ENCODE data around the gene MYO3B.

Gene MYO3B

DNA sequence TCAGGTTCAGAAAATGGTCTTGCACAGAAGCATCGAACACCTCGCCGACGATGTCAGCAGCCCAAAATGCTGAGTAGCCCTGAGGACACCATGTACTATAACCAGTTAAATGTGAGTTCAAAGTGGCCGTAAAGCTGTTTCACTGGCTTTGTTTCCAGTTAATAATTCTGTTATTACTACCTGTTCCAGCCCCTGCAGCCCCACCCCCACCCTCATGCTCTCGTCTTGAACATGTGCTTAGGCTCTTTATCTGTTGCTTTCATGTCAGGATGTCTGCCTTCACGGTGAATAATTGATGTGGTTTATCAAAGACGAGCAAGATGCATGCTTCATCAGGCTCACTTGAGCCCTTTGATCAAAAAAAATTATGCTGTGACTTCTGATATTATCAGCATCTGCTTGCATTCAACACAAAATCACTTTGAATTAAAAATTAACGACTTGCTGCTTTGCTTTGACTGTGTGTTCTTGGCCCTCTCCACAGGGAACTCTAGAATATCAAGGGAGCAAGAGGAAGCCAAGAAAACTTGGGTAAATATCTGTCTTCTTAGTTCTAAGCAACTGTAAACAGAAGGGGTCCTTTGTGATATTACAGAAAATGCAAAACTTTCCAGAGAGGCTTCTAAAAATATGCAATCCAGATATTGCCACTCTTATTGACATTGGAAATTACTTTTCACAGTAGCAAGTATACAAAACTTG lies 473.8 kb downstream of the MYO3B start:
- Histone ChIP-seq H3K27me3 (ENCODE audit: control insufficient read depth in 1 of 2, insufficient read depth in 1 of 2, low read length in 2 of 2) (no peaks in the 10 kb centered on the region), H3K4ac (ENCODE audit: low read depth in 1 of 2, low read length in 2 of 2) (no peak overlapping the region), H3K18ac (ENCODE audit: low read depth in 1 of 2, low read length in 2 of 2) (no peak overlapping the region), H2AFZ (ENCODE audit: low read depth, low read length) (no peak overlapping the region), H2AK5ac (ENCODE audit: low read length, severe bottlenecking) (no peak overlapping the region), H3K4me3 (ENCODE audit: insufficient read depth in 1 of 2, low read depth in 1 of 2, low read length in 2 of 2) (no peak overlapping the region), H3K36me3 (ENCODE audit: control insufficient read depth in 1 of 2, insufficient read depth in 2 of 2, low read depth in 1 of 2, low read length in 2 of 2) (no peaks in the 10 kb centered on the region), H3K14ac (ENCODE audit: low read length in 2 of 2) (no peak overlapping the region), H2BK120ac (ENCODE audit: low read depth, low read length) (no peak overlapping the region), H3K9me3 (ENCODE audit: control insufficient read depth, low read length) (no peaks in the 10 kb centered on the region), H3K79me1 (replicated peaks; ENCODE audit: low read length, poor library complexity, severe bottlenecking) (no peaks in the 10 kb centered on the region), H3K9ac (ENCODE audit: low read length) (no peak overlapping the region), H2BK5ac (ENCODE audit: low read depth, low read length, poor library complexity, severe bottlenecking) (no peak overlapping the region), H3K4me2 (ENCODE audit: low read length, poor library complexity, severe bottlenecking) (no peak overlapping the region), H3K4me1 (ENCODE audit: control insufficient read depth, insufficient read depth, low read depth, low read length) (no peaks in the 10 kb centered on the region), H3K23ac (ENCODE audit: low read length in 2 of 2) (no peak overlapping the region), H4K8ac (ENCODE audit: low read length) (no peak overlapping the region), H2BK15ac (ENCODE audit: low read depth, poor library complexity, severe bottlenecking) (no peak overlapping the region), H2BK12ac (ENCODE audit: low read length in 2 of 2) (no peak overlapping the region), H3K27ac (ENCODE audit: low read length, poor library complexity, severe bottlenecking) (no peak overlapping the region), H4K91ac (ENCODE audit: low read length) (no peak overlapping the region)
- no peak for DNase-seq
- 74% methylated on average over 9 of the region's 9 CpGs for WGBS

DNA sequence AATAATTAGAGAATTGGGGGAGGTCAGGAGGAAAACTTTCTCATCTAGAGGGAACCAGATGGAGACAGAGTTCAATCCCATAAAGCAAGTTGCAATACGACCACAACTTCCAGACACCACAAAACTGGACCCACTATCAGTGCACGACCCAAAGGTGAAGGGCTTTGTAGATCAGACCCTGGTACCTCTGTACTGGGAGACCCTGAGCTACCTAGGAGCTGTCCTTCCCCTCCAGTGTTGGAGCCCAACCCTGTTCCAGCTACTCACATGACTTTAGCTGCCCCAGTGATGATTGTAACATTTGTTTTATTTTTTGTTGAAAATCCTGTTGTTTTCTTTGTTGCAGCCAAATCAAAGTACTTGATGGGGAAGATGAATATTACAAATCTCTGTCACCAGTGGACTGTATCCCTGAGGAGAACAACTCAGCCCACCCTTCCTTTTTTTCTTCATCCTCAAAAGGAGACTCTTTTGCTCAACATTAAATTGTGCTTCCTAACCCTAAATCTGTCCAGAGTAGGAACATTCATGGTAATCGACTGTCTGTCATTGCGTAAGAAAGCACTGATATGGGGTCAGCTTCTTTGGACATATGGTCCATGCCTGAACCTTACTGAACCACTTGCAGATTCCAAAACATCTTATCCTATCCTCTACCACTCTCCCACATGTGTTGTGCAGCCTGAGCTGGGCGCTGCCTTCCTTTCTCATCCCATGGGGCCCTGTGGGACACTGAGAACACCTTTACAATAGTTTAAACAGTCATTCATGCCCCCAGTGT lies 474.9 kb downstream of the MYO3B start:
- 77% methylated on average over 5 of the region's 5 CpGs for WGBS
- Histone ChIP-seq H2BK15ac (ENCODE audit: low read depth, poor library complexity, severe bottlenecking) (no peak overlapping the region), H3K27ac (ENCODE audit: low read length, poor library complexity, severe bottlenecking) (no peak overlapping the region), H3K9ac (ENCODE audit: low read length) (no peak overlapping the region), H3K36me3 (ENCODE audit: control insufficient read depth in 1 of 2, insufficient read depth in 2 of 2, low read depth in 1 of 2, low read length in 2 of 2) (no peaks in the 10 kb centered on the region), H3K14ac (ENCODE audit: low read length in 2 of 2) (no peak overlapping the region), H2BK120ac (ENCODE audit: low read depth, low read length) (no peak overlapping the region), H3K27me3 (ENCODE audit: control insufficient read depth in 1 of 2, insufficient read depth in 1 of 2, low read length in 2 of 2) (no peaks in the 10 kb centered on the region), H3K23ac (ENCODE audit: low read length in 2 of 2) (no peak overlapping the region), H3K4me2 (ENCODE audit: low read length, poor library complexity, severe bottlenecking) (no peak overlapping the region), H2AFZ (ENCODE audit: low read depth, low read length) (no peak overlapping the region), H2BK12ac (ENCODE audit: low read length in 2 of 2) (no peak overlapping the region), H4K91ac (ENCODE audit: low read length) (no peak overlapping the region), H2AK5ac (ENCODE audit: low read length, severe bottlenecking) (no peak overlapping the region), H2BK5ac (ENCODE audit: low read depth, low read length, poor library complexity, severe bottlenecking) (no peak overlapping the region), H3K18ac (ENCODE audit: low read depth in 1 of 2, low read length in 2 of 2) (no peak overlapping the region), H3K9me3 (ENCODE audit: control insufficient read depth, low read length) (no peaks in the 10 kb centered on the region), H3K4me3 (ENCODE audit: insufficient read depth in 1 of 2, low read depth in 1 of 2, low read length in 2 of 2) (no peak overlapping the region), H3K4ac (ENCODE audit: low read depth in 1 of 2, low read length in 2 of 2) (no peak overlapping the region), H4K8ac (ENCODE audit: low read length) (no peak overlapping the region), H3K79me1 (replicated peaks; ENCODE audit: low read length, poor library complexity, severe bottlenecking) (no peaks in the 10 kb centered on the region), H3K4me1 (ENCODE audit: control insufficient read depth, insufficient read depth, low read depth, low read length) (no peaks in the 10 kb centered on the region)
- DNase-seq = no peak

DNA sequence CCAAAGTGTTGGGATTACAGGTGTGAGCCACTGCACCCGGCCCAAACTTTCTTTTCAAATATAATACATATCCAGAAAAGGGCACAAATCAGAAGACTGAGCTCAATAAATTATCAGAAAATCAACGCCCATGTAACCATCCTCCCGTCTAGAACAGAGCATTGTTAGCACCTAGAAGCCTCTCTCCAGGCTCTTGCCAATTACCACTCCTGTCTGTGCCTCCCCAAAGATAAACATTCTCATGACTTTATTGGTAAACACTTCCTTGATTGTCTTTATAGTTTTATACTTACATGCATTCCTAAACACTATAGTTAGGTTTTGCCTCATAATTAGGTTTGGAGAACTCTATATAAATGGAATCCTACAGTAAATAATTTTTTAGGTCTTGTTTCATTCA lies 478.7 kb downstream of the MYO3B start:
- Histone ChIP-seq H2AFZ (ENCODE audit: low read depth, low read length) (no peak overlapping the region), H3K4me1 (ENCODE audit: control insufficient read depth, insufficient read depth, low read depth, low read length) (peaks cover 3% of the 10 kb centered on the region), H2AK5ac (ENCODE audit: low read length, severe bottlenecking) (no peak overlapping the region), H3K18ac (ENCODE audit: low read depth in 1 of 2, low read length in 2 of 2) (no peak overlapping the region), H3K4ac (ENCODE audit: low read depth in 1 of 2, low read length in 2 of 2) (no peak overlapping the region), H3K27me3 (ENCODE audit: control insufficient read depth in 1 of 2, insufficient read depth in 1 of 2, low read length in 2 of 2) (no peaks in the 10 kb centered on the region), H2BK5ac (ENCODE audit: low read depth, low read length, poor library complexity, severe bottlenecking) (no peak overlapping the region), H3K27ac (ENCODE audit: low read length, poor library complexity, severe bottlenecking) (no peak overlapping the region), H3K9me3 (ENCODE audit: control insufficient read depth, low read length) (no peaks in the 10 kb centered on the region), H3K36me3 (ENCODE audit: control insufficient read depth in 1 of 2, insufficient read depth in 2 of 2, low read depth in 1 of 2, low read length in 2 of 2) (no peaks in the 10 kb centered on the region), H3K14ac (ENCODE audit: low read length in 2 of 2) (no peak overlapping the region), H3K79me1 (replicated peaks; ENCODE audit: low read length, poor library complexity, severe bottlenecking) (no peaks in the 10 kb centered on the region), H4K91ac (ENCODE audit: low read length) (no peak overlapping the region), H3K4me2 (ENCODE audit: low read length, poor library complexity, severe bottlenecking) (no peak overlapping the region), H2BK120ac (ENCODE audit: low read depth, low read length) (no peak overlapping the region), H2BK12ac (ENCODE audit: low read length in 2 of 2) (no peak overlapping the region), H2BK15ac (ENCODE audit: low read depth, poor library complexity, severe bottlenecking) (no peak overlapping the region), H3K9ac (ENCODE audit: low read length) (no peak overlapping the region), H3K23ac (ENCODE audit: low read length in 2 of 2) (no peak overlapping the region), H4K8ac (ENCODE audit: low read length) (no peak overlapping the region), H3K4me3 (ENCODE audit: insufficient read depth in 1 of 2, low read depth in 1 of 2, low read length in 2 of 2) (no peak overlapping the region)
- 91% methylated on average over 3 of the region's 3 CpGs for WGBS
- no peak for DNase-seq

DNA sequence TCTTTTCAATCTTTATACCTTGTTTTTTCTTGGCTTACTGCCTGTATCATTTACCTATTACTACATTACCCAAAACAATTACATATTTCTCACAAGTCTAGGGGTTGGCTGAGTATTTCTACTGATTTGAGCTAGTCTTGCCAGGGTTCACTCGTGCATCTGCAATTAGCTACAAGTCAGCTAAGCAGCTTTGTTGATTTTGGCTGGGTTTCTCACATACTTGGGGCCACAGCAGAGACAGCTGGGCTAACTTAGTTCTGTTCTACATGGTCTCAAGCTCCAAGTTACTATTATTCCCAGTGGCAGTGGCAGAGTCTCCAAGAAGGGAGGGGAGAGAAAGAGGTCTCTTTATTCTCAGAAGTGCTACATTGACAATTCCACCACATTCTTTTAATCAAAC lies 482.5 kb downstream of the MYO3B start:
- no peak overlapping the region for H3K23ac ChIP-seq (ENCODE audit: low read length in 2 of 2)
- H3K4me2 ChIP-seq (ENCODE audit: low read length, poor library complexity, severe bottlenecking) = no peak overlapping the region
- no peak overlapping the region for H4K91ac ChIP-seq (ENCODE audit: low read length)
- no peaks in the 10 kb centered on the region for H3K9me3 ChIP-seq (ENCODE audit: control insufficient read depth, low read length)
- no peak overlapping the region for H3K4ac ChIP-seq (ENCODE audit: low read depth in 1 of 2, low read length in 2 of 2)
- H3K18ac ChIP-seq (ENCODE audit: low read depth in 1 of 2, low read length in 2 of 2) = no peak overlapping the region
- no peak overlapping the region for H3K4me3 ChIP-seq (ENCODE audit: insufficient read depth in 1 of 2, low read depth in 1 of 2, low read length in 2 of 2)
- H3K4me1 ChIP-seq (ENCODE audit: control insufficient read depth, insufficient read depth, low read depth, low read length) = peaks cover 3% of the 10 kb centered on the region
- WGBS = 41% methylated on average over 1 of the region's 1 CpG
- H3K27me3 ChIP-seq (ENCODE audit: control insufficient read depth in 1 of 2, insufficient read depth in 1 of 2, low read length in 2 of 2) = no peaks in the 10 kb centered on the region
- no peak overlapping the region for H2BK15ac ChIP-seq (ENCODE audit: low read depth, poor library complexity, severe bottlenecking)
- no peak overlapping the region for H3K14ac ChIP-seq (ENCODE audit: low read length in 2 of 2)
- no peak overlapping the region for H2BK12ac ChIP-seq (ENCODE audit: low read length in 2 of 2)
- no peak for DNase-seq
- no peaks in the 10 kb centered on the region for H3K79me1 ChIP-seq (replicated peaks; ENCODE audit: low read length, poor library complexity, severe bottlenecking)
- no peak overlapping the region for H3K27ac ChIP-seq (ENCODE audit: low read length, poor library complexity, severe bottlenecking)
- H2AFZ ChIP-seq (ENCODE audit: low read depth, low read length) = no peak overlapping the region
- no peak overlapping the region for H3K9ac ChIP-seq (ENCODE audit: low read length)
- no peak overlapping the region for H2BK5ac ChIP-seq (ENCODE audit: low read depth, low read length, poor library complexity, severe bottlenecking)
- H3K36me3 ChIP-seq (ENCODE audit: control insufficient read depth in 1 of 2, insufficient read depth in 2 of 2, low read depth in 1 of 2, low read length in 2 of 2) = no peaks in the 10 kb centered on the region
- no peak overlapping the region for H2BK120ac ChIP-seq (ENCODE audit: low read depth, low read length)
- H2AK5ac ChIP-seq (ENCODE audit: low read length, severe bottlenecking) = no peak overlapping the region
- H4K8ac ChIP-seq (ENCODE audit: low read length) = no peak overlapping the region
